Natural killer cell (primary cell): ENCODE results near the gene DPP9. TPM values are rescaled to one million over a fixed set of nuclear protein-coding genes. Genes with fewer than 3 reads are reported as not detected.

ENCODE experiments used
- ATAC-seq, 3 donors: fragments of 150-1000 bp in 2 of 3; fragments of 200-7000 bp in 1 of 3; cut with Tn5 transposase; 1 replicate in 1 of 3; 2 replicates in 2 of 3; pipeline ENCODE4 v1.10.0; 2021; ENCODE audit warnings: mild to moderate bottlenecking in 2 of 3, moderate library complexity in 2 of 3
- DNase-seq, 2 donors: peaks; one replicate each; pipeline versions ENCODE4 v3.0.0 to v3.0.0-alpha.2; 2013 to 2021; ENCODE audit warnings: mixed read lengths in 1 of 2
- H3K27ac ChIP-seq: one replicate; pipeline ENCODE4 v1.5.1; 2013; ENCODE audit warnings: mild to moderate bottlenecking, low read length
- H3K27me3 ChIP-seq: one replicate; pipeline ENCODE4 v1.6.1; 2013; ENCODE audit warnings: low read length; ENCODE audit not compliant: control insufficient read depth, insufficient read depth
- H3K36me3 ChIP-seq: one replicate; pipeline ENCODE4 v1.6.1; 2013; ENCODE audit warnings: low read length; ENCODE audit not compliant: control insufficient read depth, insufficient read depth
- H3K4me1 ChIP-seq: one replicate; pipeline ENCODE4 v1.6.1; 2013; ENCODE audit warnings: low read length; ENCODE audit not compliant: control insufficient read depth, insufficient read depth
- H3K4me3 ChIP-seq: one replicate; pipeline ENCODE4 v1.5.1; 2013; ENCODE audit warnings: low read length
- H3K9me3 ChIP-seq: one replicate; pipeline ENCODE4 v1.6.1; 2013; ENCODE audit warnings: low read length; ENCODE audit not compliant: control insufficient read depth, insufficient read depth
- H3K27ac Mint-ChIP-seq, 2 donors: one replicate each; pipeline ENCODE4 v1.8.0; 2022; ENCODE audit warnings: mild to moderate bottlenecking in 2 of 2, mixed read lengths in 2 of 2, moderate library complexity in 1 of 2
- H3K27me3 Mint-ChIP-seq, 2 donors: one replicate each; pipeline ENCODE4 v1.8.0; 2022; ENCODE audit warnings: low read depth in 2 of 2, mixed read lengths in 2 of 2
- H3K36me3 Mint-ChIP-seq: one replicate; pipeline ENCODE4 v1.8.0; 2022; ENCODE audit warnings: mixed read lengths
- H3K4me1 Mint-ChIP-seq, 2 donors: one replicate each; pipeline ENCODE4 v1.8.0; 2022; ENCODE audit warnings: mixed read lengths in 2 of 2
- H3K4me3 Mint-ChIP-seq: one replicate; pipeline ENCODE4 v1.8.0; 2022; ENCODE audit warnings: mild to moderate bottlenecking, moderate library complexity, mixed read lengths
- H3K9me3 Mint-ChIP-seq, 2 donors: one replicate each; pipeline ENCODE4 v1.8.0; 2022; ENCODE audit warnings: mixed read lengths in 2 of 2
- WGBS: methylation state at CpG from one replicate; pipeline ENCODE4 v1.1.7; 2013; ENCODE audit warnings: missing lambda C conversion rate; ENCODE audit not compliant: insufficient coverage; 5-methylcytosine and 5-hydroxymethylcytosine counted together
- intact Hi-C: fragments of 100-400 bp; cut with micrococcal nuclease; formaldehyde crosslinking; loops from one replicate; pipeline ENCODE4 v1.14.2; 2022
- total RNA-seq, 4 donors: library from RNA; stranded (reverse); fragments of 120-200 nt in 1 of 4; gene quantifications; one replicate each; pipeline versions ENCODE4 v1.2.3 to v1.2.4, GENCODE V29; 2013 to 2022
- TF ChIP-seq, protein P1 (sequence below): fragments of 200-600 bp; IDR thresholded peaks from one replicate; pipeline ENCODE4 v1.8.0; 2022; ENCODE audit warnings: antibody characterized with exemption

The DPP9 gene
- total RNA-seq, 3 donors from 2014 or later (not counting 1 experiment from before 2014, with no cell fraction given) = 133 to 183 (median 165) TPM

- TF ChIP-seq, protein P1, sequence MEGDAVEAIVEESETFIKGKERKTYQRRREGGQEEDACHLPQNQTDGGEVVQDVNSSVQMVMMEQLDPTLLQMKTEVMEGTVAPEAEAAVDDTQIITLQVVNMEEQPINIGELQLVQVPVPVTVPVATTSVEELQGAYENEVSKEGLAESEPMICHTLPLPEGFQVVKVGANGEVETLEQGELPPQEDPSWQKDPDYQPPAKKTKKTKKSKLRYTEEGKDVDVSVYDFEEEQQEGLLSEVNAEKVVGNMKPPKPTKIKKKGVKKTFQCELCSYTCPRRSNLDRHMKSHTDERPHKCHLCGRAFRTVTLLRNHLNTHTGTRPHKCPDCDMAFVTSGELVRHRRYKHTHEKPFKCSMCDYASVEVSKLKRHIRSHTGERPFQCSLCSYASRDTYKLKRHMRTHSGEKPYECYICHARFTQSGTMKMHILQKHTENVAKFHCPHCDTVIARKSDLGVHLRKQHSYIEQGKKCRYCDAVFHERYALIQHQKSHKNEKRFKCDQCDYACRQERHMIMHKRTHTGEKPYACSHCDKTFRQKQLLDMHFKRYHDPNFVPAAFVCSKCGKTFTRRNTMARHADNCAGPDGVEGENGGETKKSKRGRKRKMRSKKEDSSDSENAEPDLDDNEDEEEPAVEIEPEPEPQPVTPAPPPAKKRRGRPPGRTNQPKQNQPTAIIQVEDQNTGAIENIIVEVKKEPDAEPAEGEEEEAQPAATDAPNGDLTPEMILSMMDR = no peak
- H3K36me3 ChIP-seq = no peaks in the 10 kb centered on the region
- Mint-ChIP-seq H3K4me3 (no peak overlapping the region), H3K27ac (no peak overlapping the region), H3K36me3 (no peaks in the 10 kb centered on the region), H3K4me1 (no peaks in the 10 kb centered on the region), H3K9me3 (no peaks in the 10 kb centered on the region), H3K27me3 (peaks cover 8 to 25% of the 10 kb centered on the region in 2 donors)
- DNase-seq (no peak), ATAC-seq (no peak)
- no peak overlapping the region for H3K27ac ChIP-seq
- H3K4me1 ChIP-seq = no peaks in the 10 kb centered on the region
- no peak overlapping the region for H3K4me3 ChIP-seq
- peaks cover 5% of the 10 kb centered on the region for H3K27me3 ChIP-seq
- no peaks in the 10 kb centered on the region for H3K9me3 ChIP-seq
- 66% methylated on average over 8 of the region's 8 CpGs for WGBS
- intact Hi-C loops = no loop called here
These were observed 21.0 kb upstream of the DPP9 start for GRCh38 chr19:4744451-4745174.

- H3K27me3 Mint-ChIP-seq = peaks cover 0 to 18% of the 10 kb centered on the region in 2 donors
- Histone ChIP-seq H3K4me1 (no peaks in the 10 kb centered on the region), H3K36me3 (no peaks in the 10 kb centered on the region), H3K4me3 (no peak overlapping the region), H3K27me3 (peaks cover 7% of the 10 kb centered on the region), H3K27ac (no peak overlapping the region), H3K9me3 (no peaks in the 10 kb centered on the region)
- 28% methylated on average over 12 of the region's 12 CpGs for WGBS
- H3K9me3 Mint-ChIP-seq = no peaks in the 10 kb centered on the region
- ATAC-seq (no peak), DNase-seq (no peak)
- H3K27ac Mint-ChIP-seq = no peak overlapping the region
- intact Hi-C loops = no loop called here
- no peak overlapping the region for H3K4me3 Mint-ChIP-seq
- TF ChIP-seq, protein P1 = no peak
- H3K36me3 Mint-ChIP-seq = no peaks in the 10 kb centered on the region
- H3K4me1 Mint-ChIP-seq = no peaks in the 10 kb centered on the region
These were observed 19.3 kb upstream of the DPP9 start for GRCh38 chr19:4742723-4743646.

DNA sequence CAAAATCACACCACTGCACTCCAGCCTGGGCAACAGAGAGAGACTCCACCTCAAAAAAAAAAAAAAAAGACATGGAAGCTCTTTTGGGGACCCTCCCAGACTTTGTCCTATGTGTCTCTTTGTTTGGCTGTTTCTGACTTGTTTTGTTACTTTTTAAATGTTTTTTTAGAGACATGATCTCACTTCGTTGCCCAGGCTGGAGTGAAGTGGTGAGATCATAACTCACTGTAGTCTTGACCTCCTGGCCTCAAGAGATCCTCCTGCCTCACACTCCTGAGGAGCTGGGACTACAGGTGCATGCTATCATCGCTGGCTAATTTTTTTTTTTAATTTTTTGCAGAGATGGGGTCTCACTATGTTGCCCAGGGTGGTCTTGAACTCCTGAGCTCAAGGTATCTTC lies 16.4 kb upstream of the DPP9 start:
- Mint-ChIP-seq H3K4me3 (no peak overlapping the region), H3K27ac (no peak overlapping the region), H3K4me1 (no peaks in the 10 kb centered on the region), H3K27me3 (peaks cover 0 to 12% of the 10 kb centered on the region in 2 donors), H3K9me3 (no peaks in the 10 kb centered on the region), H3K36me3 (no peaks in the 10 kb centered on the region)
- TF ChIP-seq, protein P1 = no peak
- DNase-seq = no peak
- WGBS = 63% methylated on average over 1 of the region's 2 CpGs
- intact Hi-C loops = no loop called here
- Histone ChIP-seq H3K9me3 (no peaks in the 10 kb centered on the region), H3K27ac (no peak overlapping the region), H3K4me1 (no peaks in the 10 kb centered on the region), H3K27me3 (peaks cover 5% of the 10 kb centered on the region), H3K36me3 (no peaks in the 10 kb centered on the region), H3K4me3 (no peak overlapping the region)
- no peak for ATAC-seq
